Right cardiac atrium (tissue), 5 donors: Measurements from ENCODE around the gene ZNF691. TPM values are rescaled to one million over a fixed set of nuclear protein-coding genes. Genes with fewer than 3 reads are reported as not detected.
A peak's percentile ranks its signal among the peaks of the same experiment; 100 is the strongest.

Experiments
- ATAC-seq, 2 donors: fragments of 200-7000 bp; cut with Tn5 transposase; one replicate each; pipeline versions ENCODE4 v1.8.0 to v1.9.1; 2020; ENCODE audit warnings: moderate library complexity in 2 of 2, mild to moderate bottlenecking in 1 of 2
- DNase-seq, 3 donors: peaks; one replicate each; pipeline ENCODE4 v3.0.0-alpha.2; 2020
- H3K27ac ChIP-seq: one replicate; pipeline ENCODE4 v1.5.1; 2013; ENCODE audit warnings: mild to moderate bottlenecking, low read length, control low read depth, moderate library complexity
- H3K27me3 ChIP-seq: one replicate; pipeline ENCODE4 v1.6.1; 2013; ENCODE audit not compliant: control insufficient read depth, insufficient read depth
- H3K4me1 ChIP-seq: one replicate; pipeline ENCODE4 v1.6.1; 2013; ENCODE audit warnings: low read length; ENCODE audit not compliant: control insufficient read depth, insufficient read depth
- H3K4me3 ChIP-seq: one replicate; pipeline ENCODE4 v1.5.1; 2013; ENCODE audit warnings: low read length, control low read depth
- H3K9me3 ChIP-seq: one replicate; pipeline ENCODE4 v1.6.1; 2013; ENCODE audit warnings: low read length; ENCODE audit not compliant: control insufficient read depth
- WGBS: extraction: QIAGEN DNeasy Blood & Tissue Kit; methylation state at CpG from one replicate; pipeline ENCODE4 v1.1.7; 2013; 5-methylcytosine and 5-hydroxymethylcytosine counted together
- intact Hi-C, 4 donors: fragments of 100-400 bp; cut with DNase I; formaldehyde crosslinking; loops; one replicate each; pipeline versions ENCODE4 v1.11.0 to v1.14.0; 2022 to 2023
- polyA plus RNA-seq: library from polyadenylated mRNA; stranded (reverse); fragments of 200-250 nt; gene quantifications from one replicate; pipeline ENCODE4 v1.2.3, GENCODE V29; 2013
- total RNA-seq, 4 donors: library from RNA; stranded (reverse); fragmentation: NEBNext Ultra II Directional; extraction: Animal tissue kit (Norgen Biotek cat#: 25700); gene quantifications; one replicate each; pipeline ENCODE4 v1.2.1, GENCODE V29; 2021
- donor health status: healthy with polysubstance abuse.
- donor health status: DM: no; HTN: yes; CAD: no.
- donor health status: DM: no; HTN: no; CAD: no.
- donor health status: DM: no; HTN: yes; CAD: no; lungs with severe emphysema.
- donor health status: DM: yes; HTN: yes; CAD: no.

The ZNF691 gene
- total and polyA plus RNA-seq, 5 donors, result 5.5 to 10.3 (median 8.8) TPM

DNA sequence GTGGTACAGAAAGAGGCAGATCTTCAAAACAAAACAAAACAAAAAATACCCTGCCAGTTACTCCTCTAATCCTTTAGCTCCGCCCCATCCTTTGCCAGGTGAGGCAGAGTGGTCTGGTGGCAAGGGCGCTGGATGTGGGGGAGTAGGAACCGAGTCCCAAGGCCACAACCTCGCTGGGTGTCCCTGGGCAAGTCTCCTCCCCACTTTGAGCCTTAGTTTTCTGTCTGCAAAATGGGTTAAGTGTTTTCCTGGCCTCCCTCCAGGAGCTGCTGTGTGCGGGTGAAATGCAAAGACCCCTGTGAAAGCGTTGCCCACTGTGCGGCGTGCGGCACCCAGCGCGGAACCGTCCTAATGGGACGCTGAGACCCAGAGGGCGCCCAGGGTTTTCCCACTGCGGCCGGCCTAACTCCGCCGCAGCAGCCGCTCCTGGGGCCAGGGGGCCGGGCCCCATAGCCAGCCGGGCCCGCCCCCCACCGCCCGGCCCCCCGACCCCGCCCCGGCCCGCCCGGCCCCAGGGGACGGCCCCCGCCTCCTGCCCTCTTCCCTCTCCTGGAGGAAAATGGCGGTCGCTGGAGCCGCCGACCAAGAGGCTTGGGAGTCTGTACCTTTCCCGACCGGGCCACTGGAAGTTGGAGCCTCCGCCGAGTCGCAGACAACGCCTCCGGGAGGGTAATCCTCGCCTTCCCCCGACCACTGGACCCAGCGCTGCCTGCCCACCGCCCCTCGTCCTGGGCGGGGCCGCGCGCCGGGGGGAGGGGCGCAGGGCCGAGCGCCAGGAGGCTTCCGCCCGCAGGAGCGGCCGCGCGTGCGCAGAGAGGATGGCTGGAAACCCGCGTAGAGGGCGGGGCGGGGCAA lies 29.6 kb upstream of the ZNF691 start, which contains the start of the genes ERMAP and SVBP:
Gene ERMAP (plus strand): TSS at position 538 of the 855 bp plus-strand sequence. CDS start 13,327 bp downstream, outside the sequence.
Gene SVBP (minus strand): TSS at position 813 of the 855 bp plus-strand sequence. CDS start 853 bp downstream, outside the sequence.
- peak; percentile 94 to 98 (median 98) for DNase-seq
- Histone ChIP-seq H3K4me1 (peaks cover 5% of the 10 kb centered on the region), H3K27ac (peak within 1 kb of the TSS; percentile 100), H3K27me3 (no peaks in the 10 kb centered on the region), H3K9me3 (no peaks in the 10 kb centered on the region), H3K4me3 (peak within 1 kb of the TSS; percentile 99)
- ATAC-seq, result peak; percentile 98
- intact Hi-C loops, result no loop called here
- under 1% methylated on average over 66 of the region's 66 CpGs for WGBS

DNA sequence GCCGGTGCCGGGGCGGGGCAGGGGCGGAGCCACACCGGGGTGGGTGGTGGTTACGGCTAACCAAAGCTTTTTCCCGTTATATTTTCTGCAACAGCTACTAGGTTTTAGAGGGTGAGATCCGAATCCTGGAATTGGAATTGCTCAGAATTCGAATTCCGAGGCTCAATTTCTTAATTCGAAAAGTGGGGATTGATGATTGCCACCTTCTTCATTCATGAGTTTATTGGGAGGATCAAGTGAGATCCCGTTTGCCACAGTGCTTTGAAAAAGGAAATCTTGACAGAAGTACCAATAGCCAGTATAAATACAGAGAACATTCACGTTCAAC lies 29.0 kb upstream of the ZNF691 start:
- no peak overlapping the region for H3K27ac ChIP-seq
- peak overlapping the region; percentile 99 for H3K4me3 ChIP-seq
- DNase-seq (no peak), ATAC-seq (no peak)
- no peaks in the 10 kb centered on the region for H3K27me3 ChIP-seq
- WGBS, result under 1% methylated on average over 13 of the region's 13 CpGs
- H3K9me3 ChIP-seq, result no peaks in the 10 kb centered on the region
- intact Hi-C loops, result no loop called here
- H3K4me1 ChIP-seq, result peaks cover 5% of the 10 kb centered on the region

DNA sequence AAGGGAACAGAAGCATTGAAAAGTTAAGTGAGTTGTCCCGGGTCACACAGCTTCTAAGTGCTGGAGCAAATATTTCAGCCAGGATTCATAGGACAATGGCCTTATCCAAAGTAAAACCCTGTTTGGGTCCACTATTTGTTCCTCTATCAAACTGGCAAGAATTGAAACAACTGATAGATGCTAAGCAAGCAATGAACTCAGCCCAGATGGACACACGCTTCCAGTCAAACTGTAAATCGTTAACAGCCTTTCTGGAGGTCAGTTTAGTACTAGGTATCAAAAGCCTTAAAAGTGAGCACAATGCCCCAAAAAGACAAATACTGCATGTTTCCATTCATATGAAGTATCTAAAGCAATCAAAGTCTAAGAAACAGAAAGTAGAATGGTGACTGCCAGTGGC lies 28.4 kb upstream of the ZNF691 start:
- peak overlapping the region; percentile 99 for H3K4me3 ChIP-seq
- H3K27ac ChIP-seq, result no peak overlapping the region
- no peaks in the 10 kb centered on the region for H3K27me3 ChIP-seq
- no peak for ATAC-seq
- H3K9me3 ChIP-seq, result no peaks in the 10 kb centered on the region
- DNase-seq, result no peak
- intact Hi-C loops, result no loop called here
- peaks cover 5% of the 10 kb centered on the region for H3K4me1 ChIP-seq
- 96% methylated on average over 3 of the region's 3 CpGs for WGBS

DNA sequence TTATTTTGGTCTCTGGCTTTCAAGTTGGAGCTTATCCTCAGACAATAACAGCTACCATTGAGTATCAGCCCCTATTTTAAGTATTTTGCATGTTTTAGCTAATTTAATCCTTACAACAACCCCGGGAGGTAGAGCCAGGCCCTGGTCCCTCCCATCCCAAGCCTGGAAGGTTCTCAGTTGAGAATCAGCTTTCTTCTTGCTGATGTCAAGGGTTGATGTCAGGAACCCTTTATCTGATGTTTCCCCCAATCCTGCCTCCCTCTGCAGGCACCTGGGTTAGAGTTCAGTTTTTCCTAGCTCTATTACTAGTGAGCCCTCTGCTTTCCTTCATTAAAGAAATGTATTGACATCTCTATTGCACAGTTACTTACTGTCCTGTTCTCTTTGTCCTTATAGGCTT lies 25.6 kb upstream of the ZNF691 start:
- no peak for ATAC-seq
- DNase-seq, result no peak
- Histone ChIP-seq H3K4me1 (peaks cover 4% of the 10 kb centered on the region), H3K27me3 (no peaks in the 10 kb centered on the region), H3K27ac (no peak overlapping the region), H3K4me3 (no peak overlapping the region), H3K9me3 (no peaks in the 10 kb centered on the region)
- WGBS, result 78% methylated on average over 1 of the region's 1 CpG
- intact Hi-C loops, result no loop called here

DNA sequence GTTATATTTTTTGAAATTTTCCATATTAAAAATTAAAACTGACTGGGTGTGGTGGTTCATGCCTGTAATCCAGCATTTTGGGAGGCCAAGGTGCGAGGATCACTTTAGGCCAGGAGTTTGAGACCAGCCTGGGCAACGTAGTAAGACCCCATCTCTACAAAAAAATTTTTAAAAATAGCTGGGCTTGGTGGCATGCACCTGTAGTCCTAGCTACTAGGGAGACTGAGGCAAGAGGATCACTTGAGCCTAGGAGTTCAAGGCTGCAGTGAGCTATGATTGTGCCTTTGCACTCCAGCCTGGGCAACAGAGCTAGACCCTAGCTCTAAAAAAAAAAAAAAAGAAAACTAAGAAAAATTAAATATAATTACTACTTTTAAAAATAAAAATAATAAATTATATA lies 24.7 kb upstream of the ZNF691 start:
- ATAC-seq (no peak), DNase-seq (no peak)
- Histone ChIP-seq H3K27me3 (no peaks in the 10 kb centered on the region), H3K27ac (no peak overlapping the region), H3K4me1 (peaks cover 1% of the 10 kb centered on the region), H3K9me3 (no peaks in the 10 kb centered on the region), H3K4me3 (no peak overlapping the region)
- WGBS, result 95% methylated on average over 2 of the region's 2 CpGs
- intact Hi-C loops, result no loop called here

DNA sequence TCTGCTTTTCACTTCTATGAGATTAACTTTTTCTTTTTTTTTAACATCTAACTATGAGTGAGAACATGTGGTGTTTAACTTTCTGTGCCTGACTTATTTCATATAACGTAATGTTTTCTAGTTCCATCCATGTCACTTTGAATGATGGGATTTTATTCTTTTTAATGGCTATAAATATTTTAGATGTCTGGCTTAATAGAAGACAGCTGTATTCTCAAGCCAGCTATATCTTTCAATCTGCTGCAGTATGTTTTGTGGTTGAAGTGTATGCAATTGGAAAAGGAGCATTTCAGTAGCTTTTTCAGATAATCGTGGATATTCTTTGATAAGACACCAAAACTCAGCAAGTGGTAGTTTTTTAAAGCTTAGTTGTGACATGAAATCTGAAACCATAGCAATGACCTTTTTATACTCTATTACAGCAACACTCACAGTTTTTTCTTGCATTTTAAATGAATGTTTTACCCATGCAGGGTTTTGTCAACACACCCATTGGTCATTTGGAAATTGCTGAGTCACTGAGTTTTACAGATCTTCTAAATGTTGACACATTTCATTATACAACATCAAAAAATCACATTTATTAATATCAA lies 23.5 kb upstream of the ZNF691 start:
- no peaks in the 10 kb centered on the region for H3K9me3 ChIP-seq
- 54% methylated on average over 2 of the region's 2 CpGs for WGBS
- H3K27me3 ChIP-seq, result no peaks in the 10 kb centered on the region
- no peak overlapping the region for H3K27ac ChIP-seq
- peaks cover 1% of the 10 kb centered on the region for H3K4me1 ChIP-seq
- no peak for DNase-seq
- no peak overlapping the region for H3K4me3 ChIP-seq
- ATAC-seq, result no peak
- intact Hi-C loops, result no loop called here

DNA sequence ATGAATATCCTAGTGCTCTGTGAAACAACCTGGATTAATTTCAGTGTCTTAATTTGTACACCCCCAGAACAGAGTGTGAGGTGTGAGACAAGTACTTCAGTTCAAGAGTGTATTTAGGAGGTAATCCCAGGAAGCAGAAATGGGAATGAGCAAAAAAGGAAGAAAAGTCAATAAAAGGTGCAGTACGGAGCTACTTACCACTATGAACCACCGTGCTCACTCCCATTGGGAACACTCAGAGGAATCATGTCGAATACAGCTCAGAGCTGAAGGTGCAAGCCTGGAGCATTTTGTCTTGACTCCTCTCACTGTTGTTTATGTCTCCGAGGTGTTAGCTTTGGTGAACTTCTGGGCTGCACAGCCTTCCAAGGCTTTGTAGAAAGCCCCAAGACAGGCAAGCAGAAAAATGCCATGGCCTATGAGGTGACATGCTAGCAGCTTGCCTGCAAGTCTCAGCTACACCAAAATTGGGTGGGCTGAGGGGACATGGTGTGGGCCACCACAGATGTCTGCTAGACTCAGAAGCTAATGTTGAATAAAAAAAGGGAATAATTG lies 21.9 kb upstream of the ZNF691 start:
- DNase-seq (no peak), ATAC-seq (no peak)
- H3K4me3 ChIP-seq, result no peak overlapping the region
- 91% methylated on average over 4 of the region's 4 CpGs for WGBS
- H3K27me3 ChIP-seq, result no peaks in the 10 kb centered on the region
- H3K27ac ChIP-seq, result no peak overlapping the region
- no peaks in the 10 kb centered on the region for H3K4me1 ChIP-seq
- intact Hi-C loops, result no loop called here
- no peaks in the 10 kb centered on the region for H3K9me3 ChIP-seq

DNA sequence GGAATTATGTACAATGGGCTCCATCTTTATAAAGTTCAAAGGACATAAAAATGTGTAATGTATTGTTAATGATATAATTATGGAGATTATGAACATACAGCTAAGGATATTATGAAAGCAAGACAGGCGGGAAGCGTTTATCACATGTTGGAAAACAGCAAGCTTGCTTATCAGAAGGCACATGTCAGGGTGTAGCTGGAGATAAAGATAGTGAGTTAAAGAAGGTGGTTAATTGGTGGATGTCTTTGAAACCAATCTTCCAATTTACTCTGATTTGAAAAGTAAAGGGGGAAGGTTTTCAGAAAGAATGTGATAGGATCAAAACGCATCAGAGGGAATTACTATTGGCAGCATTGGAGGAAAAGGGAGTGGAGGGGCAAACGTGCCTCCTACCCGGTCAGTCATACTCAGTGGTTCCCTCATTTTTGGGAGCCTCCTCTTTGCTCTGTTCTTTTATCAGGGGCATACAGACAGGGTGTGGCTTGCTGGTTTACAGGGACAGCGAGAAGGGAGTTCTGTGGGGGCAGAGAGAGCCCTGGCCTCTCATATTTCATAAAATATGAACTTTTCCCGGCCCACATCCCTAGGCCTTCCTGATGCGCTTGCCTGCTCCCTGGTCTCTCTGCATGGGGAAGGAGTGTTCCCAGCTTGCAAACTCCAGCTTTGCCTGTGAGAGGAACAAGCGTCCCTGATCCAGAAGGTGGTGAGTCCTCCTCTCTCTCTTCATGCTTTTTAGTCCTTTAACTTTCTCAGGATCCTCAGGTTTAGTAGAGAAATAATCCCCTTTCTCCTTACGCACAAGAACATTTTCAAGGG lies 21.2 kb upstream of the ZNF691 start:
- ATAC-seq, result no peak
- DNase-seq, result no peak
- Histone ChIP-seq H3K4me3 (no peak overlapping the region), H3K27ac (no peak overlapping the region), H3K27me3 (no peaks in the 10 kb centered on the region), H3K9me3 (no peaks in the 10 kb centered on the region), H3K4me1 (no peaks in the 10 kb centered on the region)
- intact Hi-C loops, result no loop called here
- WGBS, result 63% methylated on average over 10 of the region's 10 CpGs

DNA sequence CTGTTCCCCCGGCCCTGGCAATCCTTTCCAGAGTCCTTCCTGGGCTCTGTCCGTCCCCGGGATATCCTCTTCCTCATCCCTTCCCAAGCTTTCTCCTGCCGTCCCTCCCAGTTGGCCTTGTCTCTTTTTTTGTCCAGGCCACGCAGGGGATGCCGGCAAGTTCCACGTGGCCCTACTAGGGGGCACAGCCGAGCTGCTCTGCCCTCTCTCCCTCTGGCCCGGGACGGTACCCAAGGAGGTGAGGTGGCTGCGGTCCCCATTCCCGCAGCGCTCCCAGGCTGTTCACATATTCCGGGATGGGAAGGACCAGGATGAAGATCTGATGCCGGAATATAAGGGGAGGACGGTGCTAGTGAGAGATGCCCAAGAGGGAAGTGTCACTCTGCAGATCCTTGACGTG lies 15.8 kb upstream of the ZNF691 start:
- Histone ChIP-seq H3K9me3 (no peaks in the 10 kb centered on the region), H3K27me3 (no peaks in the 10 kb centered on the region), H3K4me3 (no peak overlapping the region), H3K27ac (no peak overlapping the region), H3K4me1 (no peaks in the 10 kb centered on the region)
- intact Hi-C loops, result no loop called here
- ATAC-seq (no peak), DNase-seq (no peak)
- 84% methylated on average over 17 of the region's 17 CpGs for WGBS

DNA sequence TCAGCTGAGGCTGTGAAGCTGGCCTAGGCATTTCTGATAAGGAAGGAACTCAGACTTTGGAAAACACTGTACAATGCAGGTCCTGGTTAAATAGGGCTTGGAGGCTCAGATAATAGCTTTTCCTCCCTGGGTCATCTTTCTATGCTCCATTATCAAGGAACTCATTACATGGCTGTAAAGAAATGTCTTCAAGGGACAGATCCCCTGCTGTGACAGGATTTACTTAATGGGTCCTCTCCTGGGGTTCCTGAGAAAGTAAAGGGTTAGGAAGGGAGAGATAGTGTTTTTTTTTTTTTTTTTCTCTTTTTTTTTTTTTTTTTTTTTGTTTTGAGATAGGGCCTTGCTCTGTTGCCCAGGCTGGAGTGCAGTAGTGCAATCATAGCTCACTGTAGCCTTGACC lies 15.1 kb upstream of the ZNF691 start:
- Histone ChIP-seq H3K27ac (no peak overlapping the region), H3K9me3 (no peaks in the 10 kb centered on the region), H3K27me3 (no peaks in the 10 kb centered on the region), H3K4me1 (no peaks in the 10 kb centered on the region), H3K4me3 (no peak overlapping the region)
- ATAC-seq, result no peak
- DNase-seq, result no peak
- intact Hi-C loops, result no loop called here
